HepG2 (cell line): Measurements from ENCODE around the gene MXRA8. TPM values are rescaled to one million over a fixed set of nuclear protein-coding genes. Genes with fewer than 3 reads are reported as not detected.

ENCODE experiments used
- ATAC-seq: fragments of 200-7000 bp; cut with Tn5 transposase; 3 replicates; pipeline ENCODE4 v1.9.1; 2020; ENCODE audit warnings: mild to moderate bottlenecking, moderate library complexity
- BruUV-seq: library from RNA; stranded (reverse); fragments of 400-500 nt; replicated peaks from 2 replicates; lab custom pipeline; 2021; lab: Mats Ljungman, UMichigan
- CTCF ChIA-PET: fragments of 300-600 bp; formaldehyde crosslinking; extraction: SDS; loops from one replicate; lab custom pipeline; 2021; ENCODE audit warnings: low total read pairs, inconsistent platforms, low intra/inter-chr PET ratio; lab: Yijun Ruan, JAX
- POLR2A ChIA-PET: fragments of 350-600 bp; sonication (Branson Sonifier 250); formaldehyde crosslinking; loops from one replicate; lab custom pipeline; 2020; ENCODE audit warnings: antibody characterized with exemption, inconsistent platforms; lab: Yijun Ruan, JAX
- DNase-seq: peaks from one replicate; pipeline ENCODE4 v3.0.0-alpha.2; 2015; ENCODE audit warnings: low spot score
- FAIRE-seq: peaks from 3 replicates; lab custom pipeline; 2011; peaks lifted over from hg19 to GRCh38; lab: Jason Lieb, UNC
- H2AFZ ChIP-seq: one replicate; pipeline ENCODE4 v1.6.1; 2011; ENCODE audit warnings: low read length, inconsistent platforms
- H3K27ac ChIP-seq: fragments of 300-600 bp; 3 replicates; pipeline ENCODE4 v1.8.0; 2011; ENCODE audit warnings: mixed run types, mild to moderate bottlenecking, mixed read lengths, low read length, inconsistent platforms; ENCODE audit not compliant: insufficient read depth; ENCODE audit errors: extremely low read length
- H3K27me3 ChIP-seq, 2 experiments: fragments of 200-600 bp in 1 of 2; 2 replicates in 1 of 2; 3 replicates in 1 of 2; pipeline versions ENCODE4 v1.6.0 to v1.8.0; 2011; ENCODE audit warnings: low read length in 2 of 2, mild to moderate bottlenecking in 2 of 2, moderate library complexity in 2 of 2, inconsistent platforms in 1 of 2; ENCODE audit not compliant: insufficient read depth in 2 of 2, control insufficient read depth in 1 of 2
- H3K36me3 ChIP-seq, 2 experiments: fragments of 200-600 bp in 1 of 2; replicated peaks in 1 of 2; 2 replicates in 1 of 2; 3 replicates in 1 of 2; pipeline versions ENCODE4 v1.5.1 to v1.8.0; 2011; ENCODE audit warnings: low read length in 2 of 2, inconsistent platforms in 1 of 2; ENCODE audit not compliant: insufficient read depth in 2 of 2, control insufficient read depth in 1 of 2
- H3K4me1 ChIP-seq: 2 replicates; pipeline ENCODE4 v1.5.1; 2012; ENCODE audit warnings: low read length, inconsistent platforms; ENCODE audit not compliant: insufficient read depth
- H3K4me2 ChIP-seq: 2 replicates; pipeline ENCODE4 v1.6.0; 2011; ENCODE audit warnings: low read depth, low read length, inconsistent platforms
- H3K4me3 ChIP-seq, 3 experiments: fragments of 200-600 bp in 1 of 3; sonication (generic), shearing (Covaris generic) in 1 of 3; replicated peaks in 1 of 3; 2 replicates each; pipeline ENCODE4 v1.5.1; 2011 to 2016; ENCODE audit warnings: low read length in 3 of 3, inconsistent platforms in 2 of 3, low read depth in 2 of 3, mild to moderate bottlenecking in 2 of 3, control low read depth in 1 of 3, mixed read lengths in 1 of 3; ENCODE audit not compliant: insufficient read depth in 1 of 3
- H3K79me2 ChIP-seq: one replicate; pipeline ENCODE4 v1.6.1; 2011; ENCODE audit warnings: low read length, inconsistent platforms; ENCODE audit not compliant: insufficient read depth
- H3K9ac ChIP-seq: 2 replicates; pipeline ENCODE4 v1.6.0; 2011; ENCODE audit warnings: mild to moderate bottlenecking, low read depth, low read length, inconsistent platforms; ENCODE audit not compliant: insufficient read depth
- H3K9me3 ChIP-seq: 2 replicates; pipeline ENCODE4 v1.5.1; 2012; ENCODE audit warnings: mild to moderate bottlenecking, low read length
- H4K20me1 ChIP-seq: 2 replicates; pipeline ENCODE4 v1.6.0; 2011; ENCODE audit warnings: inconsistent platforms, mild to moderate bottlenecking, low read length, moderate library complexity; ENCODE audit not compliant: insufficient read depth
- FOXJ3 ChIP-seq: sonication (generic); formaldehyde crosslinking; IDR thresholded peaks from 2 replicates; pipeline ENCODE4 v1.4.0; 2020; ENCODE audit warnings: missing genetic modification reagents, mild to moderate bottlenecking, borderline replicate concordance
- HNF4A ChIP-seq: sonication (generic); formaldehyde crosslinking; IDR thresholded peaks from 2 replicates; pipeline ENCODE4 v1.4.0; 2020; ENCODE audit warnings: missing genetic modification reagents
- RBM22 ChIP-seq: fragments of 200-400 bp; formaldehyde crosslinking; optimal IDR thresholded peaks from 2 replicates; pipeline ENCODE3; 2017; ENCODE audit warnings: mild to moderate bottlenecking, low read length, moderate library complexity
- TEAD3 ChIP-seq: optimal IDR thresholded peaks from 2 replicates; pipeline ENCODE3; 2016; ENCODE audit warnings: borderline replicate concordance
- THAP11 ChIP-seq: IDR thresholded peaks from 2 replicates; pipeline ENCODE4 v1.6.1; 2016; ENCODE audit warnings: missing biosample characterization, missing genetic modification reagents
- ZNF549 ChIP-seq: sonication (generic); formaldehyde crosslinking; IDR thresholded peaks from 2 replicates; pipeline ENCODE4 v1.5.0; 2020; ENCODE audit warnings: missing genetic modification reagents
- WGBS: methylation state at CpG from one replicate; pipeline ENCODE4 v1.1.6; 2017; ENCODE audit warnings: low lambda C conversion rate; 5-methylcytosine and 5-hydroxymethylcytosine counted together
- in situ Hi-C: cut with HindIII; loops from 2 replicates; pipeline ENCODE4 v1.10.0; 2017; ENCODE audit warnings: low pct_unique_long_range_greater_than_20kb; ENCODE audit not compliant: extremely low pct_ligation_motif_present
- intact Hi-C: fragments of 100-400 bp; cut with micrococcal nuclease; formaldehyde crosslinking; loops from one replicate; pipeline ENCODE4 v1.10.0; 2022; ENCODE audit not compliant: unreplicated experiment
- polyA plus RNA-seq, 8 experiments: library from polyadenylated mRNA; depleted of rRNA in 3 of 8; stranded (reverse) in 7 of 8; unstranded in 1 of 8; fragments of >200 nt; fragmentation: Illumina TruSeq in 4 of 8; extraction: Trizol in 4 of 8; gene quantifications; 2 replicates each; pipeline versions ENCODE4 v1.2.1 to v1.2.3, GENCODE V29; 2011 to 2016; ENCODE audit warnings: low read depth in 4 of 8, missing spikeins in 1 of 8, mixed read lengths in 1 of 8; ENCODE audit not compliant: insufficient read depth in 1 of 8
- total RNA-seq, 5 experiments: library from RNA; depleted of rRNA; stranded (reverse); fragments of >200 nt; fragmentation: Illumina TruSeq; extraction: Trizol; gene quantifications; 2 replicates each; pipeline ENCODE4 v1.2.3, GENCODE V29; 2016; ENCODE audit warnings: low read depth in 1 of 5
- TF ChIP-seq, protein P1 (sequence below): sonication (generic); formaldehyde crosslinking; IDR thresholded peaks from 2 replicates; pipeline ENCODE4 v1.4.0; 2020; ENCODE audit warnings: mild to moderate bottlenecking, missing genetic modification reagents
- TF ChIP-seq, protein P2 (sequence below): sonication (generic); formaldehyde crosslinking; IDR thresholded peaks from 2 replicates; pipeline ENCODE4 v1.9.0; 2021; ENCODE audit warnings: missing genetic modification reagents, borderline replicate concordance
- TF ChIP-seq, protein P3 (sequence below): sonication (generic); formaldehyde crosslinking; IDR thresholded peaks from 2 replicates; pipeline ENCODE4 v1.4.0; 2020; ENCODE audit warnings: missing genetic modification reagents, borderline replicate concordance

Gene MXRA8
- total and polyA plus RNA-seq, 2 of the 13 experiments (the other 11 are each of a cell fraction or from before 2014, with no cell fraction given), result 19.8 to 44.8 TPM

DNA sequence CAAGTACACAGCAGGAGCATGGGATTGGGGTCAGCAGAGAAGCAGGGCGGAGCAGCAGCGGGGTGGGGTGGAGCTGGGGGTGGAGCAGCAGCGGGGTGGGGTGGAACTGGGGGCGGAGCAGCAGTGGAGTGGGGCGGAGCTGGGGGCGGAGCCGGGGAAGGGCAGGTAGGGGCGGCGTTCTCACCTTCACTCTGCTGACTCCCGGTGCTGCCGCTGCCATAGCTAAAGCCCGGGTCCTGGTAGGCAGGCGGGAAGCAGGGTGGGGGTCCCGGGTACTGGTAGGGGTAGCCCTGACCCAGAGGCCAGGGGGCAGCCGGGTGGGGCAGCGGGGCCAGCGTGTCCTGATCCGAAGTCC, 20.6 kb downstream of the MXRA8 start:
- POLR2A ChIA-PET, result interaction anchor here (0.9 to 1.0 kb wide), 3 partner anchors 10 to 61 kb away, joined by 3 to 4 read pairs (median 4); partner anchors contain the start of genes AURKAIP1 and CCNL2
- Histone ChIP-seq H4K20me1 (peaks cover 7% of the 10 kb centered on the region; the same call in 1 of the 2 replicates), H3K27me3 (no peaks in the 10 kb centered on the region), H3K36me3 (peaks cover 13 to 26% of the 10 kb centered on the region in 2 experiments), H3K4me2 (no peak overlapping the region), H3K9me3 (no peaks in the 10 kb centered on the region), H3K4me1 (no peaks in the 10 kb centered on the region), H3K4me3 (no peak overlapping the region), H3K27ac (no peak overlapping the region), H2AFZ (no peak overlapping the region), H3K9ac (no peak overlapping the region), H3K79me2 (no peaks in the 10 kb centered on the region)
- WGBS, result 92% methylated on average over 10 of the region's 18 CpGs
- TF ChIP-seq FOXJ3 (no peak), THAP11 (CRISPR knock-in tag) (no peak), HNF4A (no peak), RBM22 (no peak), ZNF549 (CRISPR knock-in tag) (no peak), TEAD3 (CRISPR knock-in tag) (no peak)
- TF ChIP-seq, protein P1, sequence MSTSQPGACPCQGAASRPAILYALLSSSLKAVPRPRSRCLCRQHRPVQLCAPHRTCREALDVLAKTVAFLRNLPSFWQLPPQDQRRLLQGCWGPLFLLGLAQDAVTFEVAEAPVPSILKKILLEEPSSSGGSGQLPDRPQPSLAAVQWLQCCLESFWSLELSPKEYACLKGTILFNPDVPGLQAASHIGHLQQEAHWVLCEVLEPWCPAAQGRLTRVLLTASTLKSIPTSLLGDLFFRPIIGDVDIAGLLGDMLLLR, result no peak
- TF ChIP-seq, protein P2, sequence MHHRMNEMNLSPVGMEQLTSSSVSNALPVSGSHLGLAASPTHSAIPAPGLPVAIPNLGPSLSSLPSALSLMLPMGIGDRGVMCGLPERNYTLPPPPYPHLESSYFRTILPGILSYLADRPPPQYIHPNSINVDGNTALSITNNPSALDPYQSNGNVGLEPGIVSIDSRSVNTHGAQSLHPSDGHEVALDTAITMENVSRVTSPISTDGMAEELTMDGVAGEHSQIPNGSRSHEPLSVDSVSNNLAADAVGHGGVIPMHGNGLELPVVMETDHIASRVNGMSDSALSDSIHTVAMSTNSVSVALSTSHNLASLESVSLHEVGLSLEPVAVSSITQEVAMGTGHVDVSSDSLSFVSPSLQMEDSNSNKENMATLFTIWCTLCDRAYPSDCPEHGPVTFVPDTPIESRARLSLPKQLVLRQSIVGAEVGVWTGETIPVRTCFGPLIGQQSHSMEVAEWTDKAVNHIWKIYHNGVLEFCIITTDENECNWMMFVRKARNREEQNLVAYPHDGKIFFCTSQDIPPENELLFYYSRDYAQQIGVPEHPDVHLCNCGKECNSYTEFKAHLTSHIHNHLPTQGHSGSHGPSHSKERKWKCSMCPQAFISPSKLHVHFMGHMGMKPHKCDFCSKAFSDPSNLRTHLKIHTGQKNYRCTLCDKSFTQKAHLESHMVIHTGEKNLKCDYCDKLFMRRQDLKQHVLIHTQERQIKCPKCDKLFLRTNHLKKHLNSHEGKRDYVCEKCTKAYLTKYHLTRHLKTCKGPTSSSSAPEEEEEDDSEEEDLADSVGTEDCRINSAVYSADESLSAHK (CRISPR knock-in tag), result no peak
- TF ChIP-seq, protein P3, sequence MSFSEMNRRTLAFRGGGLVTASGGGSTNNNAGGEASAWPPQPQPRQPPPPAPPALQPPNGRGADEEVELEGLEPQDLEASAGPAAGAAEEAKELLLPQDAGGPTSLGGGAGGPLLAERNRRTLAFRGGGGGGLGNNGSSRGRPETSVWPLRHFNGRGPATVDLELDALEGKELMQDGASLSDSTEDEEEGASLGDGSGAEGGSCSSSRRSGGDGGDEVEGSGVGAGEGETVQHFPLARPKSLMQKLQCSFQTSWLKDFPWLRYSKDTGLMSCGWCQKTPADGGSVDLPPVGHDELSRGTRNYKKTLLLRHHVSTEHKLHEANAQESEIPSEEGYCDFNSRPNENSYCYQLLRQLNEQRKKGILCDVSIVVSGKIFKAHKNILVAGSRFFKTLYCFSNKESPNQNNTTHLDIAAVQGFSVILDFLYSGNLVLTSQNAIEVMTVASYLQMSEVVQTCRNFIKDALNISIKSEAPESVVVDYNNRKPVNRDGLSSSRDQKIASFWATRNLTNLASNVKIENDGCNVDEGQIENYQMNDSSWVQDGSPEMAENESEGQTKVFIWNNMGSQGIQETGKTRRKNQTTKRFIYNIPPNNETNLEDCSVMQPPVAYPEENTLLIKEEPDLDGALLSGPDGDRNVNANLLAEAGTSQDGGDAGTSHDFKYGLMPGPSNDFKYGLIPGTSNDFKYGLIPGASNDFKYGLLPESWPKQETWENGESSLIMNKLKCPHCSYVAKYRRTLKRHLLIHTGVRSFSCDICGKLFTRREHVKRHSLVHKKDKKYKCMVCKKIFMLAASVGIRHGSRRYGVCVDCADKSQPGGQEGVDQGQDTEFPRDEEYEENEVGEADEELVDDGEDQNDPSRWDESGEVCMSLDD (CRISPR knock-in tag), result no peak
- no peak for ATAC-seq
- DNase-seq, result no peak
- FAIRE-seq, result no peak
- no TSS peak for BruUV-seq
- in situ Hi-C loops, result no loop called here
- intact Hi-C loops, result no loop called here
- CTCF ChIA-PET, result no interaction called here
